Spleen (tissue), 7 donors: ENCODE results near the gene ARHGAP10.

ENCODE experiments used
- CTCF ChIP-seq, 11 experiments: fragments of 200-600 bp in 7 of 11; fragments of 450-650 bp in 4 of 11; sonication (generic) in 4 of 11; IDR thresholded peaks in 8 of 11; conservative IDR thresholded peaks in 3 of 11; 1 replicate in 7 of 11; 2 replicates in 4 of 11; pipeline versions ENCODE4 v1.4.0 to v1.8.0; 2016 to 2021; ENCODE audit warnings: antibody characterized with exemption in 11 of 11, inconsistent platforms in 4 of 11, mild to moderate bottlenecking in 1 of 11
- POLR2A ChIP-seq, 3 donors: fragments of 450-650 bp; IDR thresholded peaks; one replicate each; pipeline ENCODE4 v1.5.1; 2017; ENCODE audit warnings: antibody characterized with exemption in 3 of 3, mild to moderate bottlenecking in 1 of 3
- donor health status: DM: no; HTN: no; CAD: no; lungs with moderate emphysema.
- donor health status: DM: no; HTN: no; CAD: no.
- donor health status: DM: no; HTN: no; CAD: no.

- no peak for TF ChIP-seq CTCF (IDR thresholded peaks at IDR 0.05 in 8 of 11, conservative IDR thresholded peaks at IDR 0.05 in 3 of 11)
- TF ChIP-seq POLR2A (IDR thresholded peaks at IDR 0.05), result no peak
These were observed 248.7 kb downstream of the ARHGAP10 start for GRCh38 chr4:147980586-147980985.
